Measurements from ENCODE around the gene TPSB2.
"Not testable (repeated sequence)": the region's sequence is repeated elsewhere in the genome, so short reads cannot be mapped to it uniquely, and the experiment has no call there.

TPSB2 gene

DNA sequence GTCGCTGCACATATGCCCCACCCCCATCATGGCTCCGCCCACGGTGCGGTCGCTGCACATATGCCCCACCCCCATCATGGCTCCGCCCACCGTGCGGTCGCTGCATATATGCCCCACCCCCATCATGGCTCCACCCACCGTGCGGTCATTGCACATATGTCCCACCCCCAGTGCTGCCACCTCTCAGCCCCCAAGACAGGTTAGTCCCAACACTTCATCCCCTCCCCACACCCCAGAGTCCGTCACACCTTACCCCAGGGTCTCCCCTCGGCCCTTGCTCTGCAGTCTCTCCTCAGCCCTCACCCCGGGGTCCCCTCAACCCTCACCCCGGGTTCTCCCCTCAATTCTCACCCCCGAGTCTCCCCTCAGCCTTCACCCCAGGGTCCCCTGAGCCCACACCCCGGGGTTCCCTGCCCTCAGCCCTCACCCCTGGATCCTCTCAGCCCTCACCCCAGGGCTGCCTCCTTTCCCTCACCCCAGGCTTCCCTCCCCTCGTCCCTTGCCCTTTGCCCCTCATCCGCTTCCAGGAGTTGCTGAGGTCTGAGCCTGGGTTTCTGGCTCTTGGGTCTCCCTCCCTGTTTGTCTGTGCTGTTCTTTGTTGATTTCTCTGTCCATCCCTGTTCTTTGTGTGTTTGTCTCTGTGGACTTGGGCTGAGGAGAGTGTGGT is 30.5 kb downstream of the TPSB2 start:
- no peak for DNase-seq

DNA sequence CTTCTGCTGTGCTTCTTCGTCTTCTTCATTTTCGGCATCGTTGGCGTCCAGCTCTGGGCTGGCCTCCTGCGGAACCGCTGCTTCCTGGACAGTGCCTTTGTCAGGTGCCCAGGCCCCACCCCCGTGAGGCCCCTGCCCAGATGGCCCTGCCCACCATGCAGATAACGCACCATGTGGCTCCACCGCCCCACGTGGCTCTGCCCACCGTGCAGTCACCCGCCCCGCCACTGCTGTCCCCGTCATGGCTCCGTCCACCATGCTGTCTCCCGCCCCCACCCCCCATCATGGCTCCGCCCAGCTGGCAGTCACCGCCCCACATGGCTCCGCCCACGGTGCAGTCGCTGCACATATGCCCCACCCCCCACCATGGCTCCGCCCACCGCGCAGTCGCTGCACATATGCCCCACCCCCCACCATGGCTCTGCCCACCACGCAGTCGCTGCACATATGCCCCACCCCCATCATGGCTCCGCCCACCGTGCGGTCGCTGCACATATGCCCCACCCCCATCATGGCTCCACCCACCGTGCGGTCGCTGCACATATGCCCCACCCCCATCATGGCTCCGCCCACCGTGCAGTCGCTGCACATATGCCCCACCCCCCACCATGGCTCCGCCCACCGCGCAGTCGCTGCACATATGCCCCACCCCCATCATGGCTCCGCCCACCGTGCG is 31.2 kb downstream of the TPSB2 start:
- not testable (repeated sequence) for DNase-seq

GRCh38 chr16:1198194-1198593 is 31.8 kb downstream of the TPSB2 start:
- no peak for DNase-seq

- no peak for DNase-seq
Measured at GRCh38 chr16:1197237-1197866, 32.6 kb downstream of the TPSB2 start.

GRCh38 chr16:1196494-1196893 is 33.5 kb downstream of the TPSB2 start:
- DNase-seq, result no peak

GRCh38 chr16:1195393-1195666 is 34.7 kb downstream of the TPSB2 start:
- no peak for DNase-seq

DNA sequence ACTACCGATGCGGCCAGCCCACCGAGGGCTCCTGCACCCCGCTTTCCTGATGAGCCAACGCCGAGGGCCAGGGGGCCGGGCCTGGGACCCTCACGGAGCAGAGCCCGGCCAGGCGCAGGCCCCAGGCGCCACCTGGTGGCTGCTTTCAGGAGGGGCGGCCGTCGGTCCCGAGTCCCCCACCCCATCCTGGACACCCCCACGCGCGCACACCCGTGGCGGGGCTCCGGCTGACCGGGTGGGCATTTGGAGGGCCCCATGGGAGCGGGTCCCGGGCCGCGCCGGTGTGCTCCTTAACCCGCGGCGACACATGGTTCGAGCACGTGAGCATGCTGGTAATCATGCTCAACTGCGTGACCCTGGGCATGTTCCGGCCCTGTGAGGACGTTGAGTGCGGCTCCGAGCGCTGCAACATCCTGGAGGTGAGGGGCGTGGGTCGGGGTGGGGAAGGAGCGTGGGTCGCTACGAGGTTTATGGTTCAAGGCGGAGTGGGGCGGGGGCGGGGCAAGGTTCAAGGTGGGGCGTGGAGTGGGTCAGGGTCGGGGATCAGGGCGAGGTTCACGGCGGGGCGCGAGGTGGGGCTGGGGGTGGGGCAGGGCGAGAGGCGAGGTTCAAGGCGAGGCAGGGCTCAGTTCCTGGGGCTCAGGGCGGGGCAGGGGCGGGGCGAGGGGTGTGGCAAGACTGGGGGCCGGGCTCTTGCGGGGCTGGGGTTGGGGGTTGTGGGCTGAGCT is 35.2 kb downstream of the TPSB2 start:
- DNase-seq, result no peak

DNA sequence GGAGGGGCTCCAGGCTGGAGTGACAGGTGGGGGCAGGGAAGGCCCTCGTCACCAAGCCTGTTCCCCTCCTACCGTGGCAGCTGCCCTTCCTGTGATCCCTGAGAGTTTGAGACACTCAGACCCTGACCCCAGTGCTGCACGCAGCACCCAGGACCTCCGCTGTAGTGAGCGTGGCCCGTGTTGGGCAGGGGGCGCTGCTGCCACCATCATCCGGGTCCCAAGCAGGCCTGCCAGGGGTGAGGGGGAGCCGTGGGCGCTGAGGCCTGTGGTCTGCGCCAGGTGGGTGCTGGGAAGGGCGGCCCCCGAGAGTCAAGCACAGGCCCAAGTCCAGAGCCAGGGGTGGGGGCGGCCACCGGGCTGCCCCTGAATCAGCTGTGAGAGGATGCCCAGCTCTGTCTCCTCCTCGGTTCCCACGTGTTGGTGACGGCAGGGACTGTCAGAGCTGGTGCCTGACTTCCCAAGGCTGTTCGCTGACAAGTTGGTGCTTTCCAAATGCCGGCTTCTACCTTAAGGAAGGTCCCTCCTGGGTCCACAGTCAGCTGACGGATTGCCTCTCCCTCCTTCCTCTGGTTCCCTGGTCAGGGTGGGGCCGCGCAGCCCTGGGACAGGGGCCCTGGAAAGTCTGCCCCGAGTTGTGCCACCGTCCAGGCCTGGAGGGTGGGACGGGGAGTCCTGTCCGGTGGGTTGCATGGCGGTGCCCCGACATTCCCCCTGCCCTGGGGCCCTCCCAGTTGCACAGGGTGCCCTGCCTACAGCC is 36.0 kb downstream of the TPSB2 start:
- DNase-seq, result no peak

DNA sequence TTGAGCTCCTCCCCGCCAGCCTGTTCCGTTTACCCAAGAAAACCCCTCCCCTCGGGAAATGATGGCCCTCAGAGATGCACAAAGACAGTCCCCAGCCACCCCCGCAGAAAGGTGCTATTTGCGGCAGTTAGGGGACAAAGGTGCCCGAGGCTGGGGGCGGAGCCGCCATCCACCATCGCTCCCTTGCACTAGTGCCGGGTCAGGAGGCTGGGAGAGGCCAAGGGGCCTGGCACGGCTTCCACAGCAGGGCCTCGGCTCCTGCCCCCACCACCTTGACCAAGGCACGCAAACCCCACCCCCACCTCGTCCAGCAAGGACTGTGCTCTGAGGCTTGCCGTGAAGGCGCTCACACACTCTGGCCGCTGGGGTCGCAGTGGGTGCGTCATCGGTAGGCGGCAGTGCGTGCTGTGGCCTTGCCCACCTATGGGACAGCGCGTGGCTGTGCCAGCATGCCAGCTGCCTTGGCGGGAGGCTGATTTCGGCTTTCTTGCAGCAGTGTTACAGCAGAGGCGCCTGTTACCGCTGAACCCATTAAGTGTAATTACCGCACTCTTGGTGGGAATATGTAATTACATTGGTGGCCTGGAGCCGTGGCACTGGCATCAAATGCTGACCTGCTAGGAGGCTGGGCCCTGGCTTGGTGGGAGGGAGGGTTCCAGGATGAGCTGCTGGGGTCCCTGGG is 36.7 kb downstream of the TPSB2 start:
- no peak for DNase-seq

DNA sequence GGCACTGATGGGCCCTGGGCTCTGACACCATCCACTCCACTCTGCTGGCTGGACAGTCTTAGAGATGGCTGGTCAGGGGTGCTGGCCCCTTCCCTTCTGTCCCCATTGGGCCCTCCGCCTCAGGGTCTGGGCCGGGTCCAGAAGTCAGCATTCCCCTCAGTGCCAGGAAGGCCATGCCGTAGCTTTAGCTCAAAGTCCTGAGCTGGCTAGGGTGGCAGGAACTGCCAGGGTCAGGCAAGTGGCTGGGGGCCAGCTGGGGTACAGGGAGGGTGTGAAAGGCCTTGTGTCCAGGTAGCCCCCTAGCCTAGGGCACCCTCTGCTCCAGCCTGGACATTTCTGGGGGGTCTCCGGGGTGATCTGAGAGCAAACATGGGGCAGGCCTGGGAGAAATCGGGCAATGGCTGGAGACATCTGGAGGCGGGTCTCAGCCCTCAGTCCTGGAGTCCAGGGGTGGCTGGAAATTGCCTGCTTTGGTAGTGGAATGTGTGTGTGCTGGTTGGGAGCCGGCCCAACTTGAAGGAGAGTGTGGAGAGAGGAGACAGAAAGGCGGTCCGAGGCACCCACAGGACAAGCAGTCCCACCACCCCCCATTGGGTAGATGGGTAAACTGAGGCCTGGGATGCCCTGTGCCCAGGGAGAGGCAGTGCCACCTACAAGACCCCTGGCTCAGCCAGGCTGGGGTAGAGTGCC is 37.5 kb downstream of the TPSB2 start:
- DNase-seq, result no peak

DNA sequence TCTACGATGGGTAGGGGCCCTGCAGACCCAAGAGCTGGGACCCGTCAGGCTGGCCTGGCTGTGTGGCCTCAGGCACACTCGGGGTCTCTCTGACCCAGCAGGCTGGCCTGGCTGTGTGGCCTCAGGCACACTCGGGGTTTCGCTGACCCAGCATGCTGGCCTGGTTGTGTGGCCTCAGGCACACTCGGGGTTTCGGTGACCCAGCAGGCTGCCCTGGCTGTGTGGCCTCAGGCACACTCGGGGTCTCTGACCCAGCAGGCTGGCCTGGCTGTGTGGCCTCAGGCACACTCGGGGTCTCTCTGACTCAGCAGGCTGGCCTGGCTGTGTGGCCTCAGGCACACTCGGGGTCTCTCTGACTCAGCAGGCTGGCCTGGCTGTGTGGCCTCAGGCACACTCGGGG is 39.2 kb downstream of the TPSB2 start:
- DNase-seq, result not testable (repeated sequence)

DNA sequence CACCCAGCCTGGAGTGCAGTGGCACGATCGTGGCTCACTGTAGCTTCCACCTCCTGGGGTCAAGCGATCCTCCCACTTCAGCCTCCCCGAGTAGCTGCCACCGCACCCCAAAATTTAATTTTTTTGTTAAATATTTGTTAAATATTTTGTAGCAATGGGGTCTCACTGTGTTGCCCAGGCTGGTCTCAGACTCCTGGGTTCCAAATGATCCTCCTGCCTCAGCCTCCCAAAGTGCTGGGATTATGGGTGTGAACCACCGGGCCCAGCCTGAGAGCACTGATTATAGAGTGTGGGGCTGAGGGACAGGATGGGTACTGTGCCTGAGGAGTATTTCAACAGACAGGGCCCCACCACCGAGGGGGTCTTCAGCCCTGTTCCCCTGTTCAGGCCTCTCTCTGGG is 40.5 kb downstream of the TPSB2 start:
- DNase-seq, result no peak

DNA sequence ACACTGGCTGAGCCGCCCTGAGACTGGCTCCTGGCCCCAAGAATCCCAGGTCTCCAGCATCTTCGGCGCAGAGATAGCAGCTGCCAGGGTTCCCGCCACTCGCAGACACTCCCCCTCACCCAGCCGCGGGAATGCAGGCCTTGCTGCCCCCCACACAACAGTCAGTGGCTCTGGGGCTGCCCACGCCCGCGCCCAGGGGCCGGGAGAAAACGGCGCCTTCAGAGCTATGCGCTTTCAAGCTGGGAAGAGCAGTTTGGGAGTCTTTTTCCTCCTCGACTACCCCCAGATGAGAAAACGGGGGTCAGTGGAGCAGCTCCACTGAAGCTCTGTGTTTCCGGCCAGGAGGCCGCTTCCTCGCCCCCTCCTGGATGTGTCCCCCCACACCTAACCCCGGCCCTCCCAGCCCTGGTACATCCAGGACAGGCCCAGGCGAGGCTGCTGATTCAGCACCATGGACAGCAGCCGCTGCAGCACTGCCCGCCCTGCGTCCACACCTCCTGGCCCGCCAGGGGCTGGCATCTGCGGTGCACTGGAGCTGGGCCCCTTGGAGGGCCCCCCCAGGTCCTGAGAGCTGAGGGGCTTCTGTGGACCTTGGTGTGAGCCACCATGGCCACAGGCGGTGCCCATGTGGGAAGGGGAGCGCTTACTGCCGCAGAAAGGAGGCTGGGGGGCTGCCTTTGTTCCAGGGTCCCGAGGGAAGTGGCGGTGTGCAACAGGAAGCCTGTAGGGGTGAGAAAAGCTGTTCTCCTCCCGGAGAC is 41.4 kb downstream of the TPSB2 start:
- DNase-seq, result peak; percentile 26

DNA sequence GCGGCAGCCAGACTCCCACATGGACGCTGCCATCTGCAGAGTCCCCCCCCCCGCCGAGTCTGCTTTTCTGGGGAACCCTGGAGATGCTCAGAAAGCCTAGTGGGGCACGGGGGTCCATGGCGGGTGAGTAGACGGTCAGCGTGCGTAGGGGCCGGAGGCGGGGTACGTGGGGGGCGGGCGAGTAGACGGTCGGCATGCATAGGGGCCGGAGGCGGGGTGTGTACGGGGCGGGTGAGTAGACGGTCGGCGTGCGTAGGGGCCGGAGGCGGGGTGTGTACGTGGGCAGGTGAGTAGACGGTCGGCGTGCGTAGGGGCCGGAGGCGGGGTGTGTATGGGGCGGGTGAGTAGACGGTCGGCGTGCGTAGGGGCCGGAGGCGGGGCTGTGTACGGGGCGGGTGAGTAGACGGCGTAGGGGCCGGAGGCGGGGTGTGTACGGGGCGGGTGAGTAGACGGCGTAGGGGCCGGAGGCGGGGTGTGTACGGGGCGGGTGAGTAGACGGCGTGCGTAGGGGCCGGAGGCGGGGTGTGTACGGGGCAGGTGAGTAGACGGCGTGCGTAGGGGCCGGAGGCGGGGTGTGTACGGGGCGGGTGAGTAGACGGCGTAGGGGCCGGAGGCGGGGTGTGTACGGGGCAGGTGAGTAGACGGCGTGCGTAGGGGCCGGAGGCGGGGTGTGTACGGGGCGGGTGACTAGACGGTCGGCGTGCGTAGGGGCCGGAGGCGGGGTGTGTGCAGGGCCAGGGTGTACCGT is 44.4 kb downstream of the TPSB2 start:
- not testable (repeated sequence) for DNase-seq

GRCh38 chr16:1184980-1185379 is 45.0 kb downstream of the TPSB2 start:
- no peak for DNase-seq

DNA sequence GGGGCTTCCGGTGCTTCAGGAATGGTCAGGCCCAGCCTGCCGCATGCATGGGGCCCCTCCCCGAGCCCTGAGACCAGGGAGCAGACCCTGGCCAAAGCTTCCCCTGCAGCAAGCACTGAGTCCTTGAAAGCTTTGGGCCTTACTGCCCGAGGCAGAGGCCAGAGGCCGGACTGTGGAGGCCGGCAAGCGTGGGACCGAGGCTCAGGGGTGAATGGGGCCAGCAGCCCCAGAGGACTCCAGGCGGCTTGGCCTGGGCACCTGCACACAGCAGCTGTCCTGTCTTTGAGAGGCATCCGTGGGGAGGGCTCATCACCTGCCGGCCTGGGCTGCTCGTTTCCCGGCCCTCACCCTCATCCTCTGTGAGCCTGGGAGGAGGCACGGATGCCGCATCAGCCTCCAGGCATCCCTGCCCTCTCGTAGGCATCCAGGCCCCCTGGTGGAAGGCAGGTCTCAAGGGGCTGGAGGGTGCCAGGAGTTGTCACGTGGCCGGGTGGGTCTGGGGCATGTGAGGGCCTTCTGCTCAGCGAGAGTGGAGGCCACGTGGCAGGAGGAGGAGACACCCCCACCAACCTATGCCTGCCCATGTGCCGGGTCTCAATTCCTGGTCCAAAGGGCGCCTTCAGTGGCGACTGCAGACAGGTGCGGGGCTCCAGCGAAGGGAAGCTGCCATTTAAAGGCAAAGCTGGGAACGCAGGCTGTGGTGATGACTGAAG is 45.7 kb downstream of the TPSB2 start:
- DNase-seq, result no peak

DNA sequence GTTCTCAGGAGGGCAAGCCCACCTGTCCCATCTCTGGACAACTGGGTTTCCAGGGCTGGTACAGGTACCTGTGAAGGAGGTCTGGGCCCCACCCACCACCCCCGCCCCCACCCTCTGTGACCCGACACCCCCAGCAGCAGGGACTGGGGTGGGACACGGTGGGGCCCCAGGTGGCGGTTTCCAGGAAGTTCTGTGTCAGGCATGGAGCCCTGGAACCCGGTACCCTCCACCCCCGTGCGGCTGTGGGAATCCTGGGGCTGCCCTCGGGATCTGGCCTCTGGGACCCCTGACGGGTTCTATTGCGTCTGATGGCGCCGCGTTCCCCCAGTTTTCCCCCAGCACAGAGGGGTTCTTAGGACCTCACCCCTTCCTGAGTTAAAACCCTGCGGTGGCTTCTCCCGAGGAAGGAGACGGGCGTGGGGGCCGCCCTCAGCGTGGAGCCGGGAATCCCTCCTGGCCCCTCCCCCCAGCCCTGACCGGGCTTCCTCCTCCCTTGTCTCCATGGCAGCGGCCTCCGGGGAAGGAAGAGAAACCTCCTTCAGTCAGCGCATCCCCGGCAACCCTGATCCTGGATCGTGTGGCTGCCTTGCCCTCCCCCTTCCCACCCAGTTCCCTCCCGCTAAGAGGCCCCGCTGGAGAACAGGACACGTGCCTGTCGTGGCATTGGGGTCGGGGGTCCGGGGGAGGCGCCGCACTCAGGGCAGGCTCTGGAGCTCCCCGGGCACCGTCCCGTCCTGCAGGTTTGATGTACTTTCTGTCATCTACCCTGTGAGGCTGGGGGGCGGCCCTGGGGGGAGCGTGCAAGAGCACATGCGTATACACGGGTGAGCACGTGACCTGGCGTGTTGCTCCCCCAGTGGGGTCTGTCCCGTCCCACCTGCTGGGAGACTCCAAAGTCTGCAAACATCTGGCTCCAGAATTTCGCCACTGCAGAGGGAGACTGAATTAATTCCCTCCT is 46.8 kb downstream of the TPSB2 start:
- no peak for DNase-seq

DNA sequence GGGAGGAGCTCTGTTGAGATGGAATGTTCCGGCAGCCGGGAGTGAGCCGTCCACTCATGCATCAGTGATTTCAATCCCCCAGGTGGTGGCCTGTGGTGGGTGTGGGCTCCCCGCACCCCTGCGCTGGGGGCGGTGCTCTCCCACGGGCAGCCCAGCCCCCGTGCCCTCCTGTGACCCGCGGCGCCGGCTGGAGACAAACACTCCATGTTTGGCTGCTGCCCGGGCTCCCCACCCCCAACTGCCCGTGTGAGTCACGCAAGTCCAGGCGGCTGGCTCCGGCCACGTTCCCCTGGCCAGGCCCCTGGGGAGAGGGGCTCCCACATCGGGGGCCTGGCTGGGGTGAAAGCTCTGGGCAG is 47.7 kb downstream of the TPSB2 start:
- DNase-seq, result no peak
